ENCODE results near the gene CHORDC1.

- TF ChIP-seq POLR2A (IDR thresholded peaks at IDR 0.05; ENCODE audit: low read depth, low read length) (no peak), TAF1 (IDR thresholded peaks at IDR 0.05; ENCODE audit: borderline replicate concordance, low read depth, low read length) (no peak), POLR2AphosphoS5 (IDR thresholded peaks at IDR 0.05; ENCODE audit: low read depth, low read length) (no peak)
These were observed 31.2 kb upstream of the CHORDC1 start for GRCh38 chr11:90254065-90254464.
